HG03354 (cell line): ENCODE data around the gene BPIFB3.
"Not testable (repeated sequence)": the region's sequence is repeated elsewhere in the genome, so short reads cannot be mapped to it uniquely, and the experiment has no call there.

ENCODE experiments used
- ATAC-seq: cut with Tn5 transposase; IDR thresholded peaks from one replicate; pipeline ENCODE4 v1.9.1; 2021; ENCODE audit warnings: mild to moderate bottlenecking; ENCODE audit not compliant: unreplicated experiment, poor library complexity, severe bottlenecking

BPIFB3 gene

GRCh38 chr20:33026779-33027759 is 26.6 kb upstream of the BPIFB3 start:
- no peak for ATAC-seq

- ATAC-seq = no peak
Measured at GRCh38 chr20:33027769-33028751, 25.6 kb upstream of the BPIFB3 start.

GRCh38 chr20:33028875-33029274 is 24.8 kb upstream of the BPIFB3 start:
- no peak for ATAC-seq

- no peak for ATAC-seq
Measured at GRCh38 chr20:33030076-33030475, 23.6 kb upstream of the BPIFB3 start.

GRCh38 chr20:33030569-33030968 is 23.1 kb upstream of the BPIFB3 start:
- no peak for ATAC-seq

- no peak for ATAC-seq
Measured at GRCh38 chr20:33031531-33031930, 22.2 kb upstream of the BPIFB3 start, which contains the start of gene BPIFB6. Gene BPIFB6 (plus strand): TSS chr20:33031648. CDS start chr20:33031648, 0 bp downstream.

- no peak for ATAC-seq
Measured at GRCh38 chr20:33032555-33032954, 21.1 kb upstream of the BPIFB3 start.

- ATAC-seq = no peak
Measured at GRCh38 chr20:33033381-33033780, 20.3 kb upstream of the BPIFB3 start.

- ATAC-seq = no peak
Measured at GRCh38 chr20:33034115-33034514, 19.6 kb upstream of the BPIFB3 start.

- ATAC-seq = no peak
Measured at GRCh38 chr20:33034901-33035492, 18.7 kb upstream of the BPIFB3 start.

GRCh38 chr20:33037456-33037855 is 16.2 kb upstream of the BPIFB3 start:
- no peak for ATAC-seq

- no peak for ATAC-seq
Measured at GRCh38 chr20:33038243-33038642, 15.5 kb upstream of the BPIFB3 start.

- ATAC-seq = no peak
Measured at GRCh38 chr20:33042430-33042829, 11.3 kb upstream of the BPIFB3 start.

- no peak for ATAC-seq
Measured at GRCh38 chr20:33042983-33043730, 10.5 kb upstream of the BPIFB3 start.

- ATAC-seq = no peak
Measured at GRCh38 chr20:33043731-33044181, 9.9 kb upstream of the BPIFB3 start.

GRCh38 chr20:33045129-33045721 is 8.5 kb upstream of the BPIFB3 start:
- ATAC-seq = not testable (repeated sequence)

GRCh38 chr20:33046412-33046811 is 7.3 kb upstream of the BPIFB3 start:
- ATAC-seq = no peak

GRCh38 chr20:33051333-33051732 is 2.4 kb upstream of the BPIFB3 start:
- ATAC-seq = no peak

GRCh38 chr20:33054381-33054780 is 678 bp downstream of the BPIFB3 start:
- no peak for ATAC-seq
